Stimulated activated CD8-positive, alpha-beta memory T cell treated with anti-CD3 and anti-CD28 coated beads, Interleukin-7, amount 100 ng/mL, for 1 hour (primary cell): Measurements from ENCODE around the gene CHD3.

ENCODE experiments used
- DNase-seq, 2 donors: peaks; one replicate each; pipeline ENCODE4 v3.0.0-alpha.2; 2020; ENCODE audit warnings: low read depth in 2 of 2

CHD3 gene

DNA sequence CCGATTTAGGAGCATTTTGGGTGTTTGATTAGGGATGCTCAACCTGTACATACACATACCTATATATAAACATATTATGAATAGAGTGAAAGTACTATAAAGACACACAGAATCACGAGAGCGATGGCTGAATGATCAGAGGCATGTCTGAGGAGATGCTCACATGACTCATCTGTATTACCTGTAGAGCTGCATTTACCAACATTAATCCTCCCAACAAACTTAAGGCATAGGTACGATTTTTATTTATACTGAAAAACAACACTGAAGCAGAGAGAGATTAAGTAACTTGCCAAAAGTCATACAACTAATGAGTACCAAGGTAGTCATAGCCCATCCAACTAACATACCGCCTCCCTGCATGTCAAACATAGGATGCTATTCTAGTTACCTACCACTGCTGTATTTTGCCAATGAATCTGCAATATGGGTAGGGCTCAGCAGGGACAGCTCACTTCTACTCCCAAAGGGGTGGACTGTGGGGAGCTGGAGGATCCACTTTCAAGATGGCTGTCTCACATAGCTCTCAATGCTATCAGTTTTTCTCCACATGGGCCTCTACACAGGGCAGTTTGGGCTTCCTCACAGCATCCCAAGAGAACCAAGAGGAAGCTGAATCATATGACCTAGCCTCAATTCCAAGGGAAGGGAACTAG, 23.5 kb upstream of the CHD3 start:
- DNase-seq = no peak

DNA sequence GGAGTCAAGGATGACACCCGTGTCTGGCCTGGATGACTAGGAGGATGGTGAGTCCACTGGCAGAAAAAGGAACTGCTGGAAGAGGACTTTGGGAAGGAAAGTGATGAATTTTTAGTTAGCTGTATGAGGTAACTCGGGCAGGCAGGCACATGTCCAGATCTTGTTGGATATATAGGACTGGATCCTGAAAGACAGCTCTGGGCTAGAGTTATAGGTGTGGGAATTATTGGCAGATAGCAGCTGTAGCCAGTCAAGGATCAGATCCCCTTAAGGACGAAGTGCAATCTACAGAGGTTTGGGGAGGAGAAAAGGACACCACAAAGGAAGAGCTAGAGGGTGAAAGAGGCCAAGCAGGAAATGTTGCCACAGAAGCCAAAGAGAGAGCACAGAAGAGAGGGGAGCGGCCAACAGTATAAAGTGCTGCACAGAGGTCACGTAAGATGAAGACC, 20.7 kb upstream of the CHD3 start:
- DNase-seq = no peak

DNA sequence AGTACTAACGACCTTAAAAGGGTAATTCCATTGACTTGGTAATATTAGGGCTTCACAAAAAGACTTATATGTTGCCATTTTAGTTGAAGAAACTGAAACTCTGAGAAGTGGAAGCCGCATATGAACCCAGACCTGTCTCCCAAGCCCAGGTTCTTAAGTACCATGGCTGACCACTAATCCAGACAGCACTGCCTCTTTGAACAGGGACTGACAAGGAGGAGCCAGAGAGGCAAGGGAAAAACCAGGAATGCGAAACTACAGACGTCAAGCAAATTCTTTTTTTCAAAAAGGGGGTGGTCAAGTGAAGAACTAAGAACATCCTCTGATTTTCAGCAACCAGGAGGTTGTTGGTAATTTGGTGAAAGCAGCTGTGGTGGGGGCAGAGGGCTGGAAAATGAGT, 15.5 kb upstream of the CHD3 start:
- DNase-seq = no peak

DNA sequence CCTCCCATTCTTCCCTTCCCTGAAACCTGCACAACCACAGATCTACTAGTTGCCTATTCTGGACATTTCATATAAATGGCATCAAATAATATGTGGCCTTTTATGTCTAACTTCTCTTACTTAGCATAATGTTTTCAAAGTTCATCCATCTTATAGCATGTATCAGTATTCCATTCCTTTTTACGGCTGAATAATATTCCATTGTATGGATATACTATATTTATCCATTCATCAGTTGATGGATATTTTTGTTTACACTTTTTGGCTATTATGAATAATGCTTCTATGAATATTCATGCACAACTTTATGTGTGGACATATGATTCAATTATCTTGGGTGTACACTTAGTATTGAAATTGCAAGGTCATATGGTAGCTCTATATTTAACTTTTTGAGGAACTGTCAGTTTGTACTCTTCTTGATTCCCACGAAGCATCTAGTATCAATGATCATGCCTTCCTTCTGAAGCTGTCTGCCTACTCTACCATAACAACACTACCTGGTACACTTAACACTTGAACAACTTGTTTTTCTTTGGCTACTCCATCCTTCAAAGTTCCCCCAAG, 12.7 kb upstream of the CHD3 start:
- no peak for DNase-seq

DNA sequence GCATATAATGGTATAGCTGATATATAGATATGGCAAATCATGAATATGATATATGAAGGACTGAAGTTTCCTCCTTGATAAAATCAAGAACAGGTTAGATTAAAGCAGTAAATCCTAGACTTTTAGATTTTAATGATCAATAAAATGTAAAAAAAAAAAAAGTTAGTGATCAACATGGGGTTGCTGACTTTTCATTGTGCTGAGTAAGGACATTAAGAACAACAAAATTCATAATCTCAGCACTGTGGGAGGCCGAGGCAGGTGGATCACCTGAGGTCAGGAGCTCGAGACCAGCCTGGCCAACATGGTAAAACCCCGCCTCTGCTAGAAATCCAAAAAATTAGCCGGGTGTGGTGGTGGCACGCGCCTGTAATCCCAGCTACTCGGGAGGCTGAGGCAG, 10.4 kb upstream of the CHD3 start:
- DNase-seq = no peak

DNA sequence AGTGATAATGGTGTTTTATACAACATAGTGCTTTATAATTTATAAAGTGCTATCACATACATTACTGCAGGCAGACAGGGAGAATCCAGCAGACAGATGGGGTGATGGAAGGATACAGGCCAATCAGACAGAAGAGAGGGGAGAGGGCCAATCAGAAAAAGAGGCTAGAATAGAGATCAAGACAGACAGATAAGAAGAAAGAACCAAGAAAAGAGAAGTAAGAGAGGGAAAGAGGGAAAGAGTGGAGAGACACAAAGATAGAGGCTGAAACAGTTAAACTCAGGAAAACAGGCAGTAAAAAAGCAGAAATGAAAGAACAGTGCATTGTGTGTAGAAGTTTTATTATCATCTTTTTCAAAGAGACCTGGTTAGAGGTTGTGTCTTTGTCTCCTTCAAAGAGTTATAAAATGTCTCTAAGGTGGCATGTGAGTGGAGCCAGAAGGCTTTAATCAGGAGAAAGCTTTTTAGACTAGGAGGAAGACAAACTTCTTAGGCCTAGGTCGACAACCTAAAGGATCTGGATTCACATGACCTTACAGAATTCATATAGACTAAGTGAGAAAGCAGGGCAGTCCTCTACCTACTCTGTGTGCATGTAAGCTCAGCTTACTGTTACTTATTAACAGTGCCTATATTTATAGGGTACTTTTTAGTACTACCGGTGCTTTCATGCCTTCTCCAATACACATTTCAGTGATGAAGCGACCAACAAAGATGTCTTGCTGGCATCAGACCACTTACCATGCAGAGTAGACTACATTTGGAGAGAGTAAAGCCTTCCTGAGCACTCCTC, 8.3 kb upstream of the CHD3 start:
- no peak for DNase-seq

DNA sequence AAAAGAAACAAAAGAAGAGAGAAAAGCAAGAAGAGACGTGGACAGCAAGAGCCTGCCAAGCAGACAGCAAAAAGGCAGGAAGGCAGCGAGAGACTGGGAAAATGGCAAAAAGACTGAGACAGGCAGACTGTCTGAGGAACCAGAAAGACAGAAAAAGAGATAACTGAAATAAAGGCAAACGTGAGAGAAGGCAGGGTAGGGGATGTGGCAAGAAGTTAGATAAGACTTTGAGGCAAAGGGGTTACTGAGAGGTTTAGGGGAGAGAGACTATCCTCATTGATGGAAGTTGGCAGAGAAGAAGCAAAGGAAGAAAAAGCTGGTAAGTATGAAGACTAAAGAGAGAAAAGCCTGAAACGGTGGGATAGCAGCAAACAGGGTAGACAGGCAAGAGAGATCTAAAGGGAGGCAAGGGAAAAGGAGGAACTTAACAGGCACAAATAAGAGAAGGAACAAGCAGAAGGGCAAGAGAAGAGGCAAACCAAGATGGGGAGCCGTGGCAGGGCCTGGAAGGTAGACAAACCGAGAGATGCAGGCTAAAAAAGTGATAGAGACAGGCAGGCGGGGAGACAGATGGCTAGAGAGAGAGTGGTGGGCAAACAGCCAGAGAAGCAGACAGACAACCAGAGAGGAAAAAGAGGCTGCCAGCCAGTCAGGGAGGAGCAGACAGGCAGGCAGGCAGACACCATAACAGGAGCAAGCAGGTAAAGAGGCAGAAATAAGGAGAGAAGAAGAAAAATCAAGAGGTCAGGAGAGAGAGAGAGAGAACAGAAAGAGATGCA, 7.1 kb upstream of the CHD3 start:
- no peak for DNase-seq

DNA sequence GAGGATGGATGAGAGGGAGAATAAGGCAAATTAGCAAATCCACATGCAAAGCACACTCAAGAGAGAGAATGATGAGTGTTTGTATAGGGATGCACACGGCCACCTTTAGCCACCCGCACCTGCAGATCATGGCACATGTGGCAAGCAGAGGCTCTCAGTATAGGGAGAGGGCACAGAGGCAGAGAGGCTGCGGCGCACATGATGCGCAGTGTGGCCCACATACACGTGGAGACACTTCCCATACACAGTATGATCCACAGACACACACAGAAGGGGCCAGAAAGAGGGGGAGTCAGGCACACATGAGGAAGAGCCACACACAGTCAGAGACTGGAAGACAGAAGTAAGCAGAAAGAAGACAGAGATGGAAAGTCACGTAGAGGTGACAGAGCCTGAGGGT, 6.5 kb upstream of the CHD3 start:
- DNase-seq = no peak

DNA sequence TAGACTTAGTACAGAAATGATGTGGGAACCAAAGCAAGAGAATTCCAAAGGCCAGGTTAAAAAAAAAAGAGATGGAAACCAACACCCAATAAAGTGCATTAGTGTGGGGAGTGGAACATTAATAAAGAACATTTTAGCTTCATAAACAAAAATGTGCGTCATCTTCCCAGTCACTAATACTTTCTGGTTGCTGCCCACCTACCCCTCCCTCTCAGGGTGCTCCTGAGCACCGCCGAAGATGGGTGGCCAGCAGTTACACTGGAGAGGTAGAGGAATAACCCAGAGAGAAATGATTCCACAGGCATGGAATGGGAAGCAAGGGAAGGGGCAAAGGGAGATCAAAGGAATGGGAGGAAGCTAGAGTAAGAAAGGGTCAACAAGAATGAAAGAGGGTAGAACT, 6.0 kb upstream of the CHD3 start:
- no peak for DNase-seq

DNA sequence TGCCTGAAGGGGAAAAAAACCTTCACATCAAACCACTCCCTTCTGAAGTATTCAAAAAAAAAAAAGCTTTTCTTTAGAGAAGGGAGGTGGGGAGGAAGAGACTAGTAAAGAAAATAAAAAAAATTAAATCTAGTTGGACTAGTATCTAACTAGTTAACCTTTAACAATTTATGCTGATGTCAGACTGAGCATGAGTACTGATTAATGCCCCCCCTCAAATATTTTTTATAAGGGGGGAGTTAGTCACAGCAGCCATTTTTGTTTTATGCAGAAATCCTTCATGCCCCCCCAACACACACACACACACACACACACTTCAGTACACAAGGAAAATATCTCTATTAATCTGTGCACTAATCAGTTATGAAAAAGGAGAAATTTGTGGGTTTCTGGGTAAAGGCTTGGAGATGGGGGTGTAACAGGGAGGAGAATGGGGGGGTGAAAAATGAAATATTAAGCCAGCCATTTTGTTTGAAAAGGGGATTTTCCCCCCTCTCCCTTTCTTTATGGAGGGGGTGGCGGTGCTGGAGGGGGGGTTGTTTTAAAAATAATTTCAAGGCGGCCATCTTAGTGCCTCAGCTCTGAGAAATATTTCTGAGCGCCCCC, 4.7 kb upstream of the CHD3 start:
- no peak for DNase-seq

DNA sequence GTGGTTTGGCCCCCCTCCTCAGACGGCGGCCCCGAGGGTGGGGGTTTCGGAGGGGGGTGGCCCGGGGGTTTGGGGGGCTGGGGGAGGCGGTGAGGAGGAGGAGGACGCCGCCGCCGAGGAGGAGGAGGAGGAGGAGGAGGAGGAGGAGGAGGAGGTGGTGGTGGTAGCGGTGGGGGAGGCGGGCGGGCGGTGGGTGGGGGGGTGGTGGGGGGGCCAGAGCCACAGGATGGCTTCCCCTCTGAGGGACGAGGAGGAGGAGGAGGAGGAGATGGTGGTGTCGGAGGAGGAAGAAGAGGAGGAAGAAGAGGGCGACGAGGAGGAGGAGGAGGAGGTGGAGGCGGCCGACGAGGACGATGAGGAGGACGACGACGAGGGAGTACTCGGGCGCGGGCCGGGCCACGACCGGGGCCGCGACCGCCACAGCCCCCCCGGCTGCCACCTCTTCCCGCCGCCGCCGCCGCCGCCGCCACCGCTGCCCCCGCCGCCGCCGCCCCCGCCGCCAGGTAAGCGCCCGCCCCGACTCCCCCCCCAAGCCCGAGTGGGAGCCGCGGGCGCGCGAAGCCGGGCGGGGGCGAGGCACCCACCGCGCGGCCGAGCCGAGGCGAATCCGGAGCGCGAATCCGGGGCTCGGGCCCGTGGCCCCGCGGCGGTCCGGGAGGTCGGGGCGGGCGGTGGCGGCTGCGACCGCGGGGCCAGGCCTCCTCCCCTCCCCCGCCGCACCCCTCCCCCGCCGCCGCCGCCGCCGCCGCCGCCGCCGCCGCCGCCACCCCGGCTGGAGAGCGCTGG, 3.8 kb upstream of the CHD3 start:
- DNase-seq = peak in 1 of 2 donors; percentile 17

DNA sequence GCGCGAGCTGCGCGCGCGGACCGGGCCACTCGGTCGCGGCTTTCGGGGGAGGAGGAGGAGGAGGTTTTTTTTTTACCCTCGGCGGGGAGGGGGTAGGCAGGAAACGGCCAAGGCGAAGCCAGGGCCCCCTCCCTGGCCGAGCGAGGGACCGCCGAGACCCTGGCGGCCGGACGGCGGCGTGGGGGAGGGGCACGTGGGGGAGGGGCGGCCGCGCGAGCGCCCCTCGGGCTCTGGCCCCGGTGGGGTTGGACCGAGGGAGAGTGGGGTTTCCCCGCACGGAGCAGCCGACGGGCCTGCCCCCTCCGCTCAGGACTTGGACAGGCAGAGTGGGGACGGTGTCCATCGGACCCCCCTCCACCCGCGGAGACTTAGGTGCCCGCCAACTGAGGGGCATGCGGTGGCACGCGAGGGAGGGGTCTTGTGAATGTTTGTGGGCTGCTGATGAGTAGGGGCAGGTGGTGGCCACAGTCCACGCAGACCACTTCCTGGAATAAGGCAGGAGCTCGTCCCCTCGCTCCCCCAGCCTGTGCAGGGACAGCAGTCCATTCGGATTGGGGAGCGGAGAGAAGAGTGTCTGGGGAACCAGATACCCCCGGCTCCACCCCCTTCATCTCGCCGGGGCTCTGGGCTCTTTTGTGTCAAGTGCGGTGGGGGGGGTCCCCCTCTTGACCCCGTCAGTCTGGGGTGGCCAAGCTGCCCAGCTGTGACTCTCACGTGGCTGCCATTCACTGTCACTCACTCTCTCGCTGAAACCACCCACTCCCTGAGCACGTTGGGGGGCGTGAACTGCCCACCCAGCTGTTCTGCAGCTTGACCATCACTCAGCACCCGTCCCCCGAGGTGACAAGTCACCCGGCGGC, 3.0 kb upstream of the CHD3 start:
- DNase-seq = peak in 1 of 2 donors; percentile 11

DNA sequence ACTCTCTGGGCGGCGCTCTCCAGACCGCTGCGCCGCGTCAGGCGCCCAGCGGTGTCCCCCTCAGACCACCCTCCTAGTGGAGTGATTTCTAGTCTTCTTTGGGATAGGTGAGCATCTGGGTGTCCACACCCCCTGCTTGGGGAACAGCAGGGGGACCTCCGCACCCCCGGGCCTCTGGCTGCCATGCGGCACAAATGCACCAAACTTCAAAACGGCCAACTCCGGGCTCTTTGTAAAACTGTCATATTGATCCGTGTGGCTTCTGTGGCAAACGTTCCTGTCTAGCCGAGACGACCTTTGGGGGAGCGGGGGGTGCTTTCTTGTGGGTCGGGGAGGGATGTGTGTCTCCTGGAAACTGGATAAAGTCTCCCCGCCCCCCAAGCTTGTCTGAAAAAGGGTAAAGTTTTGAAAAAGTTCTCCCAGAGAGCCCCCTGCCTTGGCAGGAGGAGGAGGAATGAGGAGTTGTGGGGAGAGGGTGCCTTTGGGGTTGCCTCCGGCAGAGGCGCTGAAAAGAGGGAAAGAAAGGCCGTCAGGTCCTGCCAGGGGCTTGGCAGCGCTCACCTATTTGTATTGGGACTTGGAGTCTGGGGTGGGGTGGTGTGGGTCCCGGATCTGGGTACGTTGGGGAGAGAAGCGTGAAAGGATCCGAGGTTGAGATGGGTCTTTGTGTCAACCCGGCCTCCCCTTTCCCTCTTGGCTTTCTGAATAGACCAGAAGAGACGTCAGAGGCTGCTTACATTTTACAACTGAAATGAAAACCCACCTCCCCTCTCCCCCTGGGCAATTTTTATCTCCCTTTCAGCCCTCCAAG, 2.2 kb upstream of the CHD3 start:
- peak in 1 of 2 donors; percentile 11 for DNase-seq

DNA sequence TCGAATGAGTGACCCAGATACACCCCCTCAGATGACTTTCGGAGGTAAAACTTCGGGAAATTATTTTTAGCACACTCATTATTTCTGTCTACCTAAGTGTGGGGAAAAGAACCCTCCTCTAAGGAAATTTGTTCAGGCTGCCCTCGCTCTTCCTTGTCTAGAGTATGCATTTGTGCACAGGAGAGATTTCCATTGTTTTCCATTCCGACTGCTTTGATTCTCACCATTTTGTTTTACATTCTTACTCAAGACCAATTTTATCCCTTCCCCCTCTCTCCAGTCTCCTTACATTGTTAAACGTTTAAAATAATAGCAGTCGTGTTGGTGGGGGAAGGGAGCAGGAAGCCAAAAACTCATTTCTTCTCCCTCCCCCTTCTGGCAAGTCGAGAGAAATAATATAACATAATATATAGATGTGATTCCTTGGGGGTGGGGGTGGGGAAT, 1.5 kb upstream of the CHD3 start:
- DNase-seq = no peak

DNA sequence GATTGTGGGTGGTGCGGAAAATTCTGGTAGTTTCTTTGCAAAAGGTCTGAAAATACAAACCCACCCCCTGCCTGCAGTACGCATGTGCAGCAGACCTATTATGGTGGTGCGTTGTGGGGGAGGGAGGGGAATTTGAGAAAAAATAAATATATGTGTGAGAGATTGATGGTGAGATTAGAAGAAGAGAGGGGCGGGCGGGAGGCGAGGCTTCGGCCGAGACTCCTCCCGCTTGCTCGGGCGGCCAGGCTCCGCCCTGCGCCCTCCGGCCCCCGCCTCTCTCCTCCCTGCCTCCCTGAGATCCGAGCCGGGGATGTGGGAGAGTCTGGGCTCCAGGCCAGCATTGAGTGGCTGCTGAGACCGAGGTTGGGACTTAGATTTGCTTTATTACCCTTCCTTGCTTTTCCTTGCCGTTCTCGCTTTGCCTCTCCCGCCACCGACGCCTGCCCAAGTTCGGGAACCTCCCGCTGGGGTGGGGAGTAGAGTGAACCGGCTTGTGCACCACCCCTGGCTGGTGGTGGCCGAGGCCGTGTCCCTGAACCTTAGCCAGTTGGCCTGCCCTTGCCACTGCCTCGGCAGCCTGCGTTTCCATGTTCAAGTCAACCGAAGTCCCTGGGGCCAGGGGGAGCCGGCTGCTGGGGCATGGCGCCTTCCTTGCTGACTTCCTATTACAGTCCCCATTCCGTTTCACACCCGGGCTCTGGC, 956 bp upstream of the CHD3 start:
- DNase-seq = peak; percentile 63 to 73

DNA sequence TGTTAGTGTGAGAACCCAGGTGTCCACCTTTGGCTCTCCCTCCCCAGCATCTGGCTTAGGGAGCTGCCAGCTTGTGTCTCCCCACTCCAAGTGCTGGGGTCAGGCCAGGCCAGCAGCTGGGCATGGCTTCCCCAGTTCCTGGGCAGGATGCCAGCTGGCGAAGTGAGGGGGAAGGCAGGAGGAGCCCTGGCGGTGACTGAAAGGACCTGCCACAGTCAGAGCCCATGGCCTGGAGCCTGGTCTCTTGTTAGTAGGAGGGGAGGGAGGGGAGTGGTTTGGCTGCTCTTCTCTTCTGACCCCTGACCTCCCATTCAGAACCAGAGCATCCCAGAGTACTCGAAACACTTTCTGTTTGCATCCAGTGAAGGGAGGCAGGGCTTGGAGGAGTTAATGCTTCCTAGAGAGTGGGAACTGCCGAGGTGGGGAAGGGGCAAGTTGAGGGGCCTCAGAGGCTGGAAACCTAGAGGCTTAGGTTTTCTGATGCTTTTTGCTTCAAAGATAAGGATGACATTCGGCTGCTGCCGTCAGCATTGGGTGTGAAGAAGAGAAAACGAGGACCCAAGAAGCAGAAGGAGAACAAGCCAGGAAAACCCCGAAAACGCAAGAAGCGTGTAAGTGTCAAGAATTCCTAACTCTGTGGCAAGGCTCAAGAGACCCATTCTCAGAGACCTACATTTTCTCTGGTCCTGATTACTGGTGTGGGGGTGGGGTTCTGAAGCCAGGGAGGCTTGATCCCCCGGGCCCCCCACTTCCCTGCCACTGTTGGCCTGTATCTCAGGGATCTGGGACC, 772 bp downstream of the CHD3 start:
- DNase-seq = no peak

DNA sequence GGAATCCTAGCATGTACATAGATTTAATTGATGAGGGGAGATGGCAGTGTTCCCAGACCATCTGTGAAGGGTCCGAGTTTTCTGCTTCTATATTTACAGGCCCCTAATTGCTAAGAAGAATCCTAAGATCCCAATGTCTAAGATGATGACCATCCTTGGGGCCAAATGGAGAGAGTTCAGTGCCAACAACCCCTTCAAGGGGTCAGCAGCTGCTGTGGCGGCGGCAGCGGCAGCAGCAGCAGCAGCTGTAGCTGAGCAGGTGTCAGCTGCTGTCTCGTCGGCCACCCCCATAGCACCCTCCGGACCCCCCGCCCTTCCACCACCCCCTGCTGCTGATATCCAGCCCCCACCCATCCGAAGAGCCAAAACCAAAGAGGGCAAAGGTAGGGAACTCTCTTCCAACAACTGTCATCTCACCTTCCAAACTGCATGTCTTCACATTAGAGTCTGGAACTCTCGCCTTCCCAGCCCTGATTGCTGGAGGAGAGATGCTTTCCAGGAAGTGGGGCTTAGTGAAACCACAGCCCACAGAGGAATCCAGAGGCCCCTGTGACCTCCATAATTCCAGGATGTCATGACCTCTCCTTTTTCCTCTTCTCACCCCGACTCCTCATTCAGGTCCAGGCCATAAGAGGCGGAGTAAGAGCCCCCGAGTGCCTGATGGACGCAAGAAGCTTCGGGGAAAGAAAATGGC, 4.7 kb downstream of the CHD3 start:
- DNase-seq = no peak
